ENCODE data around the gene TM9SF4. TPM values are rescaled to one million over a fixed set of nuclear protein-coding genes. Genes with fewer than 3 reads are reported as not detected.
"Not testable (repeated sequence)": the region's sequence is repeated elsewhere in the genome, so short reads cannot be mapped to it uniquely, and the experiment has no call there.

Gene TM9SF4
- total RNA-seq, 1 donor from 2014 or later = 27.0 TPM

GRCh38 chr20:32168184-32168910, 58.8 kb downstream of the TM9SF4 start:
- DNase-seq = no peak
- Histone ChIP-seq H3K36me3 (peaks cover 28% of the 10 kb centered on the region), H3K4me1 (peaks cover 8% of the 10 kb centered on the region), H3K9me3 (replicated peaks) (no peaks in the 10 kb centered on the region), H3K27ac (replicated peaks) (no peak overlapping the region), H3K27me3 (ENCODE audit: low read depth) (no peaks in the 10 kb centered on the region), H3K4me3 (no peak overlapping the region)
- no peak for TF ChIP-seq CTCF (IDR thresholded peaks at IDR 0.05; ENCODE audit: borderline replicate concordance)
- intact Hi-C loops (cut with micrococcal nuclease) = no loop called here

GRCh38 chr20:32177696-32178095, 68.2 kb downstream of the TM9SF4 start:
- intact Hi-C loops (cut with micrococcal nuclease); H3K4me3 ChIP-seq; DNase-seq; H3K27ac ChIP-seq (replicated peaks); H3K4me1 ChIP-seq; H3K9me3 ChIP-seq (replicated peaks); H3K36me3 ChIP-seq; H3K27me3 ChIP-seq (ENCODE audit: low read depth): not testable (repeated sequence)

- H3K27me3 ChIP-seq (ENCODE audit: low read depth) = no peaks in the 10 kb centered on the region
- no peaks in the 10 kb centered on the region for H3K36me3 ChIP-seq
- intact Hi-C loops (cut with micrococcal nuclease) = no loop called here
- H3K4me1 ChIP-seq = no peaks in the 10 kb centered on the region
- no peak for DNase-seq
- H3K27ac ChIP-seq (replicated peaks) = no peak overlapping the region
- no peak for TF ChIP-seq CTCF (IDR thresholded peaks at IDR 0.05; ENCODE audit: borderline replicate concordance)
- no peak overlapping the region for H3K4me3 ChIP-seq
- H3K9me3 ChIP-seq (replicated peaks) = no peaks in the 10 kb centered on the region
Measured at GRCh38 chr20:32179515-32179914, 70.0 kb downstream of the TM9SF4 start.

- Histone ChIP-seq H3K27ac (replicated peaks) (no peak overlapping the region), H3K36me3 (no peaks in the 10 kb centered on the region), H3K4me3 (no peak overlapping the region), H3K4me1 (no peaks in the 10 kb centered on the region), H3K27me3 (ENCODE audit: low read depth) (no peaks in the 10 kb centered on the region), H3K9me3 (replicated peaks) (no peaks in the 10 kb centered on the region)
- intact Hi-C loops (cut with micrococcal nuclease) = no loop called here
- DNase-seq = no peak
- TF ChIP-seq CTCF (IDR thresholded peaks at IDR 0.05; ENCODE audit: borderline replicate concordance) = no peak
Measured at GRCh38 chr20:32179934-32180333, 70.4 kb downstream of the TM9SF4 start.

GRCh38 chr20:32181606-32182005, 72.1 kb downstream of the TM9SF4 start:
- no peak for DNase-seq
- H3K27me3 ChIP-seq (ENCODE audit: low read depth) = no peaks in the 10 kb centered on the region
- H3K4me3 ChIP-seq = no peak overlapping the region
- H3K9me3 ChIP-seq (replicated peaks) = no peaks in the 10 kb centered on the region
- intact Hi-C loops (cut with micrococcal nuclease) = no loop called here
- no peaks in the 10 kb centered on the region for H3K4me1 ChIP-seq
- TF ChIP-seq CTCF (IDR thresholded peaks at IDR 0.05; ENCODE audit: borderline replicate concordance) = no peak
- no peak overlapping the region for H3K27ac ChIP-seq (replicated peaks)
- no peaks in the 10 kb centered on the region for H3K36me3 ChIP-seq

GRCh38 chr20:32183947-32184635, 74.6 kb downstream of the TM9SF4 start:
- TF ChIP-seq CTCF (IDR thresholded peaks at IDR 0.05; ENCODE audit: borderline replicate concordance) = no peak
- Histone ChIP-seq H3K27me3 (ENCODE audit: low read depth) (no peaks in the 10 kb centered on the region), H3K4me1 (peaks cover 12% of the 10 kb centered on the region), H3K27ac (replicated peaks) (no peak overlapping the region), H3K9me3 (replicated peaks) (no peaks in the 10 kb centered on the region), H3K4me3 (no peak overlapping the region), H3K36me3 (no peaks in the 10 kb centered on the region)
- intact Hi-C loops (cut with micrococcal nuclease) = no loop called here
- DNase-seq = no peak
